HG03139 (cell line): ENCODE results near the gene NAALADL2.
"Not testable (repeated sequence)": the region's sequence is repeated elsewhere in the genome, so short reads cannot be mapped to it uniquely, and the experiment has no call there.

Experiments
- ATAC-seq: cut with Tn5 transposase; IDR thresholded peaks from one replicate; pipeline ENCODE4 v1.9.1; 2021; ENCODE audit not compliant: unreplicated experiment

Gene NAALADL2

GRCh38 chr3:175346573-175347356, 487.6 kb downstream of the NAALADL2 start:
- no peak for ATAC-seq

GRCh38 chr3:175349168-175349567, 490.0 kb downstream of the NAALADL2 start:
- ATAC-seq, result no peak

- no peak for ATAC-seq
Observed at GRCh38 chr3:175355801-175356335, 496.7 kb downstream of the NAALADL2 start.

GRCh38 chr3:175356899-175357324, 497.8 kb downstream of the NAALADL2 start:
- no peak for ATAC-seq

- no peak for ATAC-seq
Observed at GRCh38 chr3:175357758-175358157, 498.6 kb downstream of the NAALADL2 start.

- ATAC-seq, result no peak
Observed at GRCh38 chr3:175358935-175359334, 499.8 kb downstream of the NAALADL2 start.

GRCh38 chr3:175370426-175370825, 511.3 kb downstream of the NAALADL2 start:
- ATAC-seq, result not testable (repeated sequence)

GRCh38 chr3:175371187-175371586, 512.1 kb downstream of the NAALADL2 start:
- not testable (repeated sequence) for ATAC-seq

GRCh38 chr3:175374705-175375104, 515.6 kb downstream of the NAALADL2 start:
- no peak for ATAC-seq

GRCh38 chr3:175378348-175378747, 519.2 kb downstream of the NAALADL2 start:
- ATAC-seq, result no peak

GRCh38 chr3:175381685-175382084, 522.6 kb downstream of the NAALADL2 start:
- no peak for ATAC-seq

- ATAC-seq, result no peak
Observed at GRCh38 chr3:175383371-175383770, 524.2 kb downstream of the NAALADL2 start.

- ATAC-seq, result no peak
Observed at GRCh38 chr3:175383813-175384212, 524.7 kb downstream of the NAALADL2 start.

- ATAC-seq, result no peak
Observed at GRCh38 chr3:175384569-175384968, 525.4 kb downstream of the NAALADL2 start.

GRCh38 chr3:175386630-175387029, 527.5 kb downstream of the NAALADL2 start:
- no peak for ATAC-seq

- no peak for ATAC-seq
Observed at GRCh38 chr3:175389560-175389959, 530.4 kb downstream of the NAALADL2 start.

GRCh38 chr3:175391601-175392000, 532.5 kb downstream of the NAALADL2 start:
- no peak for ATAC-seq

GRCh38 chr3:175392653-175393052, 533.5 kb downstream of the NAALADL2 start:
- ATAC-seq, result no peak

GRCh38 chr3:175397372-175397771, 538.2 kb downstream of the NAALADL2 start:
- ATAC-seq, result no peak

GRCh38 chr3:175398676-175399075, 539.5 kb downstream of the NAALADL2 start:
- ATAC-seq, result no peak

- ATAC-seq, result no peak
Observed at GRCh38 chr3:175399156-175399840, 540.2 kb downstream of the NAALADL2 start.

GRCh38 chr3:175404027-175404426, 544.9 kb downstream of the NAALADL2 start:
- ATAC-seq, result no peak
